Fibroblast of the aortic adventitia (primary cell): Measurements from ENCODE around the gene CRELD2. TPM values are rescaled to one million over a fixed set of nuclear protein-coding genes. Genes with fewer than 3 reads are reported as not detected.
A peak's percentile ranks its signal among the peaks of the same experiment; 100 is the strongest.

Experiments
- DNase-seq: peaks from one replicate; pipeline ENCODE4 v3.0.0-alpha.2; 2010; ENCODE audit warnings: low read depth
- H3K4me3 ChIP-seq: 2 replicates; pipeline ENCODE4 v1.5.1; 2011; ENCODE audit warnings: low read depth, mild to moderate bottlenecking, control low read depth, low read length, moderate library complexity
- CTCF ChIP-seq: IDR thresholded peaks from 2 replicates; pipeline ENCODE4 v1.5.1; 2011; ENCODE audit warnings: mild to moderate bottlenecking, low read length, control low read depth, inconsistent platforms; ENCODE audit not compliant: insufficient read depth
- total RNA-seq: library from RNA; depleted of rRNA; stranded (reverse); fragments of >200 nt; gene quantifications from 2 replicates; pipeline ENCODE4 v1.2.3, GENCODE V29; 2012; ENCODE audit warnings: low replicate concordance

The CRELD2 gene
- total RNA-seq, 1 donor = 34.0 TPM

GRCh38 chr22:49961601-49962011, 43.2 kb downstream of the CRELD2 start:
- TF ChIP-seq CTCF = no peak

GRCh38 chr22:49962012-49962750, 43.7 kb downstream of the CRELD2 start:
- no peak for TF ChIP-seq CTCF
- peak; percentile 88 for DNase-seq
- peak overlapping the region; percentile 84 for H3K4me3 ChIP-seq

More at GRCh38 chr22:49961601-49962011, 43.2 kb downstream of the CRELD2 start:
- peak; percentile 33 for DNase-seq
- peak overlapping the region; percentile 84 for H3K4me3 ChIP-seq

- no peak for DNase-seq
- TF ChIP-seq CTCF = no peak
- H3K4me3 ChIP-seq = peak overlapping the region; percentile 84
These were observed 44.6 kb downstream of the CRELD2 start for GRCh38 chr22:49962751-49963646.

GRCh38 chr22:49963647-49964026, 45.2 kb downstream of the CRELD2 start:
- peak overlapping the region; percentile 84 for H3K4me3 ChIP-seq
- no peak for DNase-seq
- TF ChIP-seq CTCF = no peak

GRCh38 chr22:49964136-49965090, 46.0 kb downstream of the CRELD2 start:
- TF ChIP-seq CTCF = no peak
- no peak for DNase-seq
- no peak overlapping the region for H3K4me3 ChIP-seq
